HEK293 (cell line): Measurements from ENCODE around the gene KCNE1.

Source experiments
- SP7 ChIP-seq: fragments of 450-650 bp; formaldehyde crosslinking; IDR thresholded peaks from 2 replicates; pipeline ENCODE4 v1.5.1; 2016; ENCODE audit warnings: missing biosample characterization, missing genetic modification characterization
- ZIC2 ChIP-seq: fragments of 450-650 bp; formaldehyde crosslinking; IDR thresholded peaks from 2 replicates; pipeline ENCODE4 v1.5.1; 2016; ENCODE audit warnings: missing biosample characterization, missing genetic modification characterization
- ZNF133 ChIP-seq: fragments of 450-650 bp; formaldehyde crosslinking; IDR thresholded peaks from 2 replicates; pipeline ENCODE4 v1.5.1; 2016; ENCODE audit warnings: missing biosample characterization, missing genetic modification characterization
- ZSCAN30 ChIP-seq: fragments of 450-650 bp; IDR thresholded peaks from 2 replicates; pipeline ENCODE4 v1.5.1; 2018; ENCODE audit warnings: missing biosample characterization, mild to moderate bottlenecking, missing genetic modification characterization, moderate library complexity
- TF ChIP-seq, protein P1 (sequence below): fragments of 450-650 bp; formaldehyde crosslinking; IDR thresholded peaks from 2 replicates; pipeline ENCODE4 v1.5.1; 2016; ENCODE audit warnings: missing biosample characterization, missing genetic modification characterization
- TF ChIP-seq, protein P2 (sequence below): fragments of 450-650 bp; formaldehyde crosslinking; IDR thresholded peaks from 2 replicates; pipeline ENCODE4 v1.5.1; 2016; ENCODE audit warnings: missing biosample characterization, missing genetic modification characterization
- TF ChIP-seq, protein P3 (sequence below): fragments of 450-650 bp; formaldehyde crosslinking; conservative IDR thresholded peaks from 2 replicates; pipeline ENCODE4 v1.5.1; 2016; ENCODE audit warnings: low read depth, missing biosample characterization, missing genetic modification characterization

DNA sequence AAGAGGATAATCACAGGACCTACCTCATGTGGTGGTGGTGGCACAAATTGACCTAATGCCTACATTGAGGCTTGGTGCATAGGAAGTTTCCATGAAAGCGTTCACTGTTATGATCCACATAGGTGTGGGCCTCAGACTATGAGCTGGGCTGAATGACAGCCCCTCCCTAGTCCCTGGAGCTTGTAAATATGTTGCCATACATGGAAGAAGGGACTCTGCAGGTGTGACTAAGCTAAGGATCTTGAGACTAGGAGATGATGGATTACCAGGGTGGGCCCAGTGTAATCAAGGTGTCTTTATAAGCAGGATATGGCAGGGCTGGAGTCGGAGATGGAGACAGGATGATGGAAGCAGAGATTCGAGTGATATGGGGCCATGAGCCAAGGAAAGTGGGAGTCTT is 31.0 kb upstream of the KCNE1 start:
- no peak for TF ChIP-seq ZNF133 (tag by site-specific recombination)
- no peak for TF ChIP-seq SP7 (tag by site-specific recombination)
- TF ChIP-seq, protein P1, sequence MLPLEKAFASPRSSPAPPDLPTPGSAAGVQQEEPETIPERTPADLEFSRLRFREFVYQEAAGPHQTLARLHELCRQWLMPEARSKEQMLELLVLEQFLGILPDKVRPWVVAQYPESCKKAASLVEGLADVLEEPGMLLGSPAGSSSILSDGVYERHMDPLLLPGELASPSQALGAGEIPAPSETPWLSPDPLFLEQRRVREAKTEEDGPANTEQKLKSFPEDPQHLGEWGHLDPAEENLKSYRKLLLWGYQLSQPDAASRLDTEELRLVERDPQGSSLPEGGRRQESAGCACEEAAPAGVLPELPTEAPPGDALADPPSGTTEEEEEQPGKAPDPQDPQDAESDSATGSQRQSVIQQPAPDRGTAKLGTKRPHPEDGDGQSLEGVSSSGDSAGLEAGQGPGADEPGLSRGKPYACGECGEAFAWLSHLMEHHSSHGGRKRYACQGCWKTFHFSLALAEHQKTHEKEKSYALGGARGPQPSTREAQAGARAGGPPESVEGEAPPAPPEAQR (tag by site-specific recombination): no peak
- TF ChIP-seq, protein P2, sequence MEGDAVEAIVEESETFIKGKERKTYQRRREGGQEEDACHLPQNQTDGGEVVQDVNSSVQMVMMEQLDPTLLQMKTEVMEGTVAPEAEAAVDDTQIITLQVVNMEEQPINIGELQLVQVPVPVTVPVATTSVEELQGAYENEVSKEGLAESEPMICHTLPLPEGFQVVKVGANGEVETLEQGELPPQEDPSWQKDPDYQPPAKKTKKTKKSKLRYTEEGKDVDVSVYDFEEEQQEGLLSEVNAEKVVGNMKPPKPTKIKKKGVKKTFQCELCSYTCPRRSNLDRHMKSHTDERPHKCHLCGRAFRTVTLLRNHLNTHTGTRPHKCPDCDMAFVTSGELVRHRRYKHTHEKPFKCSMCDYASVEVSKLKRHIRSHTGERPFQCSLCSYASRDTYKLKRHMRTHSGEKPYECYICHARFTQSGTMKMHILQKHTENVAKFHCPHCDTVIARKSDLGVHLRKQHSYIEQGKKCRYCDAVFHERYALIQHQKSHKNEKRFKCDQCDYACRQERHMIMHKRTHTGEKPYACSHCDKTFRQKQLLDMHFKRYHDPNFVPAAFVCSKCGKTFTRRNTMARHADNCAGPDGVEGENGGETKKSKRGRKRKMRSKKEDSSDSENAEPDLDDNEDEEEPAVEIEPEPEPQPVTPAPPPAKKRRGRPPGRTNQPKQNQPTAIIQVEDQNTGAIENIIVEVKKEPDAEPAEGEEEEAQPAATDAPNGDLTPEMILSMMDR (tag by site-specific recombination): no peak
- TF ChIP-seq, protein P3, sequence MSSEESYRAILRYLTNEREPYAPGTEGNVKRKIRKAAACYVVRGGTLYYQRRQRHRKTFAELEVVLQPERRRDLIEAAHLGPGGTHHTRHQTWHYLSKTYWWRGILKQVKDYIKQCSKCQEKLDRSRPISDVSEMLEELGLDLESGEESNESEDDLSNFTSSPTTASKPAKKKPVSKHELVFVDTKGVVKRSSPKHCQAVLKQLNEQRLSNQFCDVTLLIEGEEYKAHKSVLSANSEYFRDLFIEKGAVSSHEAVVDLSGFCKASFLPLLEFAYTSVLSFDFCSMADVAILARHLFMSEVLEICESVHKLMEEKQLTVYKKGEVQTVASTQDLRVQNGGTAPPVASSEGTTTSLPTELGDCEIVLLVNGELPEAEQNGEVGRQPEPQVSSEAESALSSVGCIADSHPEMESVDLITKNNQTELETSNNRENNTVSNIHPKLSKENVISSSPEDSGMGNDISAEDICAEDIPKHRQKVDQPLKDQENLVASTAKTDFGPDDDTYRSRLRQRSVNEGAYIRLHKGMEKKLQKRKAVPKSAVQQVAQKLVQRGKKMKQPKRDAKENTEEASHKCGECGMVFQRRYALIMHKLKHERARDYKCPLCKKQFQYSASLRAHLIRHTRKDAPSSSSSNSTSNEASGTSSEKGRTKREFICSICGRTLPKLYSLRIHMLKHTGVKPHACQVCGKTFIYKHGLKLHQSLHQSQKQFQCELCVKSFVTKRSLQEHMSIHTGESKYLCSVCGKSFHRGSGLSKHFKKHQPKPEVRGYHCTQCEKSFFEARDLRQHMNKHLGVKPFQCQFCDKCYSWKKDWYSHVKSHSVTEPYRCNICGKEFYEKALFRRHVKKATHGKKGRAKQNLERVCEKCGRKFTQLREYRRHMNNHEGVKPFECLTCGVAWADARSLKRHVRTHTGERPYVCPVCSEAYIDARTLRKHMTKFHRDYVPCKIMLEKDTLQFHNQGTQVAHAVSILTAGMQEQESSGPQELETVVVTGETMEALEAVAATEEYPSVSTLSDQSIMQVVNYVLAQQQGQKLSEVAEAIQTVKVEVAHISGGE: no peak
- no peak for TF ChIP-seq ZSCAN30 (tag by site-specific recombination)
- no peak for TF ChIP-seq ZIC2 (tag by site-specific recombination)
